CD14-positive monocyte (primary cell): ENCODE results near the gene NNAT. TPM values are rescaled to one million over a fixed set of nuclear protein-coding genes. Genes with fewer than 3 reads are reported as not detected.

ENCODE experiments used
- DNase-seq, 3 donors: peaks; one replicate each; pipeline ENCODE4 v3.0.0-alpha.2; 2011 to 2022
- H2AFZ ChIP-seq: 2 replicates; pipeline ENCODE4 v1.6.0; 2012; ENCODE audit warnings: mild to moderate bottlenecking, low read depth, low read length, inconsistent platforms; ENCODE audit not compliant: insufficient read depth, poor library complexity, severe bottlenecking
- H3K27ac ChIP-seq, 2 donors: 1 replicate in 1 of 2; 2 replicates in 1 of 2; pipeline ENCODE4 v1.5.1; 2012 to 2013; ENCODE audit warnings: low read length in 2 of 2, control low read depth in 1 of 2, inconsistent platforms in 1 of 2, low read depth in 1 of 2, mild to moderate bottlenecking in 1 of 2
- H3K27me3 ChIP-seq, 2 donors: one replicate each; pipeline versions ENCODE4 v1.6.0 to v1.6.1; 2011 to 2013; ENCODE audit warnings: low read length in 2 of 2; ENCODE audit not compliant: control insufficient read depth in 2 of 2, insufficient read depth in 2 of 2
- H3K36me3 ChIP-seq, 2 donors: replicated peaks in 1 of 2; 1 replicate in 1 of 2; 2 replicates in 1 of 2; pipeline versions ENCODE4 v1.5.1 to v1.6.1; 2012 to 2013; ENCODE audit warnings: low read length in 2 of 2, control low read depth in 1 of 2, inconsistent platforms in 1 of 2, mild to moderate bottlenecking in 1 of 2; ENCODE audit not compliant: insufficient read depth in 2 of 2, control insufficient read depth in 1 of 2
- H3K4me1 ChIP-seq, 2 donors: 1 replicate in 1 of 2; 2 replicates in 1 of 2; pipeline versions ENCODE4 v1.5.1 to v1.6.1; 2012 to 2013; ENCODE audit warnings: low read length in 2 of 2, control low read depth in 1 of 2, inconsistent platforms in 1 of 2, mild to moderate bottlenecking in 1 of 2, moderate library complexity in 1 of 2; ENCODE audit not compliant: insufficient read depth in 2 of 2, control insufficient read depth in 1 of 2
- H3K4me2 ChIP-seq: replicated peaks from 2 replicates; pipeline ENCODE3; 2012; ENCODE audit warnings: low read length, moderate library complexity, mild to moderate bottlenecking; ENCODE audit not compliant: poor library complexity, severe bottlenecking; ENCODE audit errors: extremely low read depth
- H3K4me3 ChIP-seq, 3 experiments: fragments of 200-600 bp in 1 of 3; sonication (generic) in 1 of 3; replicated peaks in 1 of 3; 1 replicate in 2 of 3; 2 replicates in 1 of 3; pipeline ENCODE4 v1.5.1; 2011 to 2013; ENCODE audit warnings: low read length in 3 of 3, mild to moderate bottlenecking in 3 of 3, control low read depth in 2 of 3, low read depth in 2 of 3, inconsistent platforms in 1 of 3, moderate library complexity in 1 of 3
- H3K79me2 ChIP-seq: 2 replicates; pipeline ENCODE4 v1.6.0; 2012; ENCODE audit warnings: mild to moderate bottlenecking, control low read depth, inconsistent platforms, low read length, moderate library complexity; ENCODE audit not compliant: insufficient read depth
- H3K9ac ChIP-seq: 2 replicates; pipeline ENCODE4 v1.6.0; 2017; ENCODE audit warnings: low read length, mild to moderate bottlenecking; ENCODE audit not compliant: insufficient read depth, poor library complexity, severe bottlenecking
- H3K9me3 ChIP-seq, 2 donors: replicated peaks in 1 of 2; 1 replicate in 1 of 2; 2 replicates in 1 of 2; pipeline versions ENCODE4 v1.5.1 to v1.6.1; 2012 to 2013; ENCODE audit warnings: low read length in 2 of 2, control low read depth in 1 of 2; ENCODE audit not compliant: control insufficient read depth in 1 of 2, insufficient read depth in 1 of 2
- H4K20me1 ChIP-seq: 2 replicates; pipeline ENCODE4 v1.6.0; 2012; ENCODE audit warnings: mild to moderate bottlenecking, low read length, control low read depth, moderate library complexity; ENCODE audit not compliant: insufficient read depth
- H3K27ac Mint-ChIP-seq, 7 donors: one replicate each; pipeline ENCODE4 v1.8.0; 2020; ENCODE audit warnings: mild to moderate bottlenecking in 7 of 7, mixed read lengths in 7 of 7, moderate library complexity in 6 of 7, inconsistent platforms in 2 of 7
- H3K27me3 Mint-ChIP-seq, 3 donors: one replicate each; pipeline ENCODE4 v1.8.0; 2021 to 2022; ENCODE audit warnings: low read depth in 3 of 3, mild to moderate bottlenecking in 3 of 3, mixed read lengths in 3 of 3, moderate library complexity in 3 of 3, inconsistent platforms in 1 of 3
- H3K36me3 Mint-ChIP-seq, 2 donors: one replicate each; pipeline ENCODE4 v1.8.0; 2020; ENCODE audit warnings: mixed read lengths in 2 of 2, inconsistent platforms in 1 of 2, mild to moderate bottlenecking in 1 of 2
- H3K4me1 Mint-ChIP-seq: one replicate; pipeline ENCODE4 v1.8.0; 2020; ENCODE audit warnings: mild to moderate bottlenecking, mixed read lengths
- H3K4me3 Mint-ChIP-seq, 2 donors: one replicate each; pipeline ENCODE4 v1.8.0; 2020; ENCODE audit warnings: mild to moderate bottlenecking in 2 of 2, mixed read lengths in 2 of 2, moderate library complexity in 1 of 2
- H3K9me3 Mint-ChIP-seq, 7 donors: one replicate each; pipeline ENCODE4 v1.8.0; 2020 to 2022; ENCODE audit warnings: mixed read lengths in 7 of 7, mild to moderate bottlenecking in 6 of 7, moderate library complexity in 6 of 7, inconsistent platforms in 2 of 7
- WGBS: methylation state at CpG from one replicate; pipeline ENCODE4 v1.1.5; 2013; ENCODE audit warnings: missing lambda C conversion rate; ENCODE audit not compliant: insufficient coverage; 5-methylcytosine and 5-hydroxymethylcytosine counted together
- intact Hi-C, 2 donors: fragments of 100-400 bp; cut with micrococcal nuclease; formaldehyde crosslinking; loops; one replicate each; pipeline versions ENCODE4 v1.15.0 to v1.15.1; 2023
- polyA plus RNA-seq, 3 donors: library from polyadenylated mRNA; depleted of rRNA in 1 of 3; unstranded in 2 of 3; stranded (reverse) in 1 of 3; fragments of 300-500 nt in 2 of 3; fragments of >200 nt in 1 of 3; fragmentation: Illumina TruSeq in 2 of 3; gene quantifications; 1 replicate in 2 of 3; 2 replicates in 1 of 3; pipeline ENCODE4 v1.2.3, GENCODE V29; 2012 to 2021
- TF ChIP-seq, protein P1 (sequence below): fragments of 200-600 bp; IDR thresholded peaks from one replicate; pipeline ENCODE4 v1.8.0; 2022; ENCODE audit warnings: antibody characterized with exemption, mild to moderate bottlenecking

NNAT gene
- polyA plus RNA-seq, 3 donors: not detected

DNA sequence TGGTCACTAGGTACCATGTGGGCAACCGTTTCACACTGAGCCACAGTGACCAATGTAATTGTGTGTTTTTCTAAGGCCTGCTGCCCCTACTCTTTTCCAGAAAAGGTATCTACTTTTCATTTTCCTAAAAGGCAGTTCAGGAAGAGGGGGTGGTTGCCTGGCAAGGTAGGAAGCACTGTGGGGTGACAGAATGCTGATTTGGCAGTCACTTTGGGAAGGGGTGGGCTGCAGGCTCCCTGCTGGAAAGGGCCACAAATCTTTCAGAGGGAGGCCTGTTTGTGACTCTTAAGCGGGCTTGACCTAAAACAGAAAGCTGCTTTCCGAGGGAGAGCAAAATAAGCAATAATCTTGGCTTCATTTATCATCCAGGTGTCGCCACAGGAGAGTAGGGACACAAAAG lies 5.2 kb upstream of the NNAT start:
- peak overlapping the region in 2 of 7 donors; percentile 19 to 34 for H3K27ac Mint-ChIP-seq
- WGBS: 100% methylated on average over 3 of the region's 4 CpGs
- no peak overlapping the region for H3K4me3 ChIP-seq
- H3K79me2 ChIP-seq: peaks cover 43% of the 10 kb centered on the region
- intact Hi-C loops: no loop called here
- TF ChIP-seq, protein P1, sequence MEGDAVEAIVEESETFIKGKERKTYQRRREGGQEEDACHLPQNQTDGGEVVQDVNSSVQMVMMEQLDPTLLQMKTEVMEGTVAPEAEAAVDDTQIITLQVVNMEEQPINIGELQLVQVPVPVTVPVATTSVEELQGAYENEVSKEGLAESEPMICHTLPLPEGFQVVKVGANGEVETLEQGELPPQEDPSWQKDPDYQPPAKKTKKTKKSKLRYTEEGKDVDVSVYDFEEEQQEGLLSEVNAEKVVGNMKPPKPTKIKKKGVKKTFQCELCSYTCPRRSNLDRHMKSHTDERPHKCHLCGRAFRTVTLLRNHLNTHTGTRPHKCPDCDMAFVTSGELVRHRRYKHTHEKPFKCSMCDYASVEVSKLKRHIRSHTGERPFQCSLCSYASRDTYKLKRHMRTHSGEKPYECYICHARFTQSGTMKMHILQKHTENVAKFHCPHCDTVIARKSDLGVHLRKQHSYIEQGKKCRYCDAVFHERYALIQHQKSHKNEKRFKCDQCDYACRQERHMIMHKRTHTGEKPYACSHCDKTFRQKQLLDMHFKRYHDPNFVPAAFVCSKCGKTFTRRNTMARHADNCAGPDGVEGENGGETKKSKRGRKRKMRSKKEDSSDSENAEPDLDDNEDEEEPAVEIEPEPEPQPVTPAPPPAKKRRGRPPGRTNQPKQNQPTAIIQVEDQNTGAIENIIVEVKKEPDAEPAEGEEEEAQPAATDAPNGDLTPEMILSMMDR: no peak
- DNase-seq: no peak
- H3K27me3 ChIP-seq: peaks cover 0 to 6% of the 10 kb centered on the region in 2 donors
- peaks cover 5 to 11% (median 8%) of the 10 kb centered on the region in 3 donors for H3K27me3 Mint-ChIP-seq
- H3K9me3 ChIP-seq: peaks cover 0 to 7% of the 10 kb centered on the region in 2 donors
- H3K36me3 ChIP-seq: peaks cover 53 to 98% of the 10 kb centered on the region in 2 donors
- no peak overlapping the region for H3K4me2 ChIP-seq
- peaks cover 73 to 74% of the 10 kb centered on the region in 2 donors for H3K36me3 Mint-ChIP-seq
- H3K9ac ChIP-seq: no peak overlapping the region
- H2AFZ ChIP-seq: no peak overlapping the region
- no peak overlapping the region for H3K4me3 Mint-ChIP-seq
- H3K27ac ChIP-seq: no peak overlapping the region
- H4K20me1 ChIP-seq: peaks cover 100% of the 10 kb centered on the region
- peaks cover 0 to 2% of the 10 kb centered on the region in 2 donors for H3K4me1 ChIP-seq
- H3K4me1 Mint-ChIP-seq: peaks cover 10% of the 10 kb centered on the region
- peaks cover 0 to 9% (median 3%) of the 10 kb centered on the region in 7 donors for H3K9me3 Mint-ChIP-seq

DNA sequence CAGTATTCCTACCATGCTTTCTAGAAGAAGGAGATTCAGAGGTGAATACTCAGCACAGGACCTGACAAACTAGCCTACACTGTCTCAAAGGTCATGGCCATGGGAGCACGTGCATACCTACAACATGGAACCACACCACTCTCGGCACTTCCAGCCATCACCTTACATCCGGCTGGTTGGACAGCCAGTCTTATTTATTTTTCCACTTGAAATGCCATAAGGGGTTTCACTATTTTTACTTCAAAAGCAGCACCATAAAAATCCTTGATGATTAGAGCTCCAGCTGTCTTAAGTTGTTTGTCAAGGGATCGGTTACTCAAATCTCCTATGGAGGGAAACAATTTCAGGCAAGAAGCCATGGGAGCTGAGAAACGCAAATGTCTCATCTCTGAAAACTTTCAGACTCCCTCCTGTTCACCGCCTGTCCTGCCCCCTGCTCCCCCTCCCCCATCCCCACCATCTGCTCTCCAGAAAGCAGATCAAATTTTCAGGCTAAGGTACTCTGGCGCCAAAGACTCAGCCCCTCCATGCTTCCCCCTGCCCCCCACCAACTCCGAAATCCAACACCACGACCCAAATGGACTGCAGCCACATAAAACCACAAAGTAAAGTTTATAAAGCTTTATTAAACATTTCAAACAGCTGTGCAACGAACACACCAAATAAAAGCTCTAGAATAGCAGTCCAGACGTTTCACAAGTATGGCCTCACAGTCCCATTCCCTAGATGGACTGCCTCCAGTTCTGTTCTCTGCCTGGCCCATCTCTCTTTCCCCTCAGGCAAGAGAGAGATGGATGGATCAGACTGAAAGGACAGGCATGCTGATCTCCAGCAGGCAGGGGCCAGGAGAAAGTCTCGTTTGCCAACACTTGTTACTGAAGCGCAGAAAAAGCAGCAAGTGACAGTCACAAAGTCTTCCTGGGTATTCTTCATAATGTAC lies 4.0 kb upstream of the NNAT start:
- TF ChIP-seq, protein P1: no peak
- H3K79me2 ChIP-seq: peaks cover 55% of the 10 kb centered on the region
- 94% methylated on average over 11 of the region's 13 CpGs for WGBS
- peaks cover 45 to 93% of the 10 kb centered on the region in 2 donors for H3K36me3 ChIP-seq
- peaks cover 99% of the 10 kb centered on the region for H4K20me1 ChIP-seq
- DNase-seq: no peak
- H3K4me3 ChIP-seq: no peak overlapping the region
- H3K9ac ChIP-seq: no peak overlapping the region
- H3K4me1 ChIP-seq: peaks cover 6 to 11% of the 10 kb centered on the region in 2 donors
- H2AFZ ChIP-seq: no peak overlapping the region
- Mint-ChIP-seq H3K4me1 (peaks cover 16% of the 10 kb centered on the region), H3K27me3 (peaks cover 17 to 22% (median 18%) of the 10 kb centered on the region in 3 donors), H3K4me3 (no peak overlapping the region), H3K27ac (peak overlapping the region in 1 of 7 donors; percentile 34), H3K9me3 (peaks cover 0 to 20% (median 10%) of the 10 kb centered on the region in 7 donors), H3K36me3 (peaks cover 70 to 74% of the 10 kb centered on the region in 2 donors)
- no peak overlapping the region for H3K27ac ChIP-seq
- peaks cover 0 to 14% of the 10 kb centered on the region in 2 donors for H3K9me3 ChIP-seq
- peaks cover 3 to 17% of the 10 kb centered on the region in 2 donors for H3K27me3 ChIP-seq
- H3K4me2 ChIP-seq: no peak overlapping the region
- intact Hi-C loops: no loop called here
